HT-29 (cell line): ENCODE results near the gene TYMP. TPM values are rescaled to one million over a fixed set of nuclear protein-coding genes. Genes with fewer than 3 reads are reported as not detected.

Experiments used
- DNase-seq: peaks from one replicate; pipeline ENCODE4 v3.0.0-alpha.2; 2015; ENCODE audit warnings: low spot score
- total RNA-seq: library from RNA; depleted of rRNA; stranded (reverse); fragments of >200 nt; shearing (Covaris generic); gene quantifications from 2 replicates; pipeline ENCODE4 v1.2.3, GENCODE V29; 2014; rRNA removed

TYMP gene, protein sequence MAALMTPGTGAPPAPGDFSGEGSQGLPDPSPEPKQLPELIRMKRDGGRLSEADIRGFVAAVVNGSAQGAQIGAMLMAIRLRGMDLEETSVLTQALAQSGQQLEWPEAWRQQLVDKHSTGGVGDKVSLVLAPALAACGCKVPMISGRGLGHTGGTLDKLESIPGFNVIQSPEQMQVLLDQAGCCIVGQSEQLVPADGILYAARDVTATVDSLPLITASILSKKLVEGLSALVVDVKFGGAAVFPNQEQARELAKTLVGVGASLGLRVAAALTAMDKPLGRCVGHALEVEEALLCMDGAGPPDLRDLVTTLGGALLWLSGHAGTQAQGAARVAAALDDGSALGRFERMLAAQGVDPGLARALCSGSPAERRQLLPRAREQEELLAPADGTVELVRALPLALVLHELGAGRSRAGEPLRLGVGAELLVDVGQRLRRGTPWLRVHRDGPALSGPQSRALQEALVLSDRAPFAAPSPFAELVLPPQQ
- total RNA-seq = 6.9 and 7.4 TPM in 2 replicates

DNA sequence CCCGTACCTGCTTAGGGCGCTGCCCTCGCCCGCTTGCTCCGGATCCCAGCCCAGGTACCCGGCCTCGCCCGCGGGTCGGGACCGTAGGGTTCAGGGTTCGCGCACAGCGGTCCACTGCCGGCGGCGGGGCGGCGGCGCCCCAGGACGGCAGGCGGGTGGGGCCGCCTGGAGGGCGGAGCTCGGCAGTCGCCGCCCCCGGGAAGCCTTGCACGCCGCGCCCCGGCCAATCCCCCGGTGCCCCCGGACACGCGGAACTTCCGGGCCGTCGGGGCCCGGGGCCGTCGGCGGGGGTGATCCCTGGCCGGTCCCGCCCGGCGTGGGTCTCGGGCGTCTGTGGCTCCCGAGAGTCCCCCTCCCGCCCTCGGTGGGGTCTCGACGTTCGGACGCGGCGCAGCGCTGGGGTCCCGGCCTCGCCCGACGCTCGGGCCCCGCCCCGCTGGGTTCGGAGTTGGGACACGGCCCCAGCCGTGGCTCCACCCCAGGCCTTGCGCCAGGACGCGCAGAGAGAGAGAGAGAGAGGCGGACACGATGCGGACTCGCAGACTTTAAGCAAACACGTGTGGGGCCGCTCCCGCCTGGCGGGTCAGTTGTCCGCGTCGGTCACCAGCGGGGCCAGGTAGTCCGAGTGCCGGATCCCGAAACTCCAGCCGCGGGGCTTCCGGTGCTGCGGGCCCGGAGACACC lies at the start of gene TYMP:
TSS of gene TYMP (minus strand) at position 116 of the 683 bp plus-strand sequence. CDS start 303 bp downstream, outside the sequence.
- DNase-seq = peak; percentile 25

DNA sequence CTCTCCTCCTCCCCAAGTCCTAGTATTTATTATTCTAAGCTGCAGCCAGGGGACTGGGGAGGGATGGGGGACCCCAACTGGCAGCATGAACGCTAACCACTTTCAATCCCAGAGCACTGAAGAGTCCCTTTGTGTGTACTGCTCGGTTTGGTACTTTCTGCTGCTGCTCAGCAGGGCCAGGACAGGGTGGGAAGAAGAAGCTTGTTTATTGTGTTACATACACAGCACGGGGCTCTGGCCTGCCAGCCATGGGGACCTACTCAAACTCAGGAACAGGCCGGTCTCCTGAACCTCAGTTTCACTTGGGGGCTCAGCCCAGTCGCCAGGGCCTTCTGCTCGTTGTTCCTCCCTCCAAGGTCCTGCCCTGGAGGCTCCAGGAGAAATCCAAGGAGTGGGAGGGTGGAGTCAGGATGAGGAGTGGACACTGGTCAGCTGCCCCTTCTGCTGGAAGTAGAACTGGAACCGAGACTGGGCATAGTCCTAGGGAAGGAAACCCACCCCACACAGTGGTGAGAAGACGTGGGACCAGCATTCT lies 49.0 kb upstream of the TYMP start:
- no peak for DNase-seq

DNA sequence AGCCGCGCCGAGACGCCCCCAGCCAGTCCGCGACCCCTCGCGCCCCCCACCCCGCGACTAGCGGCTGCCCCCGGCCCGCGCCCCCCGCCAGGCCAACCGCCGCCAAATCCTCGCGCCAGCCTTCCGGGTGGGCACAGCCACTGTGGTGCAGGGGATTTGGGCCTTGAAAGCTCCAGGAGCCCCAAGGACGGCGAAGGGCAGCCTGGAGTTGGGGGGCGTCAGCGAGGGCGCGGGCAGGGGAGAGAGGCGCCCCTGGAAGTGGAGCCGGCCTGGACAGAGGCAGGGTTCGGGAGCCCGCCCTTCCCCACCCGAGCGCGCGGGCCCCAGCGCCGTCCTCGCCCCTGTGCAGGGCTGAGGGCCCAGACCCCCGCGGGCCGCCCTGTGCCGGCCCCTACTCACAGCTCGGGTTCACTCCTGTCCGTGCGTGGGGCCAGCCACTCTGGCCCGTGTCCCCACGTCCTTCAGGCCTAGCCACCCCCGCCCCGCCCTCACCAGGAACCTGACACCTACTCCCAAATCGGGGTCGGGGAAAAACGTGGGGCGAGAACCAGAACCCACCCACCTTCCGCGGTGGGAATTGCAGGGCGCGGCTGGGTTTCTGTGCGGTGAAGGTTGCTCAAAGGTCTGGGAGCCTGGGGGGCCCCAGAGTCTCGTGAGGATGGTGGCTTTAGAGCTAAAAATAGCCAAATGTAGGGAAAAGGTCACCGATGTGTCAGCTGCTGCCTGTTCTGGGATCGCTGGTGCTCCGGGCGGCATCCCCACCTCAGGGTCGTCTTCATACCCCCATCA lies 48.4 kb upstream of the TYMP start, which contains the start of gene CPT1B:
TSS of gene CPT1B (minus strand) at position 441 of the 789 bp plus-strand sequence. CDS start 512 bp downstream, outside the sequence.
- no peak for DNase-seq

DNA sequence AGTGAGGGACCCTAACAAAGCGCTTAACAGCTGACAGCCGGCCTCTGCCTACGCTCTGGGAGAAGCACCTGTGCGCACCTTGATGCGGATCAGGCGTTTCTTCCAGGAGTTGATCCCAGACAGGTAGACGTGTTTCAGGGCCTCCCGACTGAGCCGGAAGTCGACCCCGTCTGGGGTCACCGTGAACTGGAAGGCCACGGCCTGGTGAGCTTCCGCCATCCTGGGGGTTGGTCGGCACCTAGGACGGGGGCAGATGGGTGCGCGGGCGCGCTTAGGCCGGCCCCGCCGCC lies 47.8 kb upstream of the TYMP start:
- no peak for DNase-seq

DNA sequence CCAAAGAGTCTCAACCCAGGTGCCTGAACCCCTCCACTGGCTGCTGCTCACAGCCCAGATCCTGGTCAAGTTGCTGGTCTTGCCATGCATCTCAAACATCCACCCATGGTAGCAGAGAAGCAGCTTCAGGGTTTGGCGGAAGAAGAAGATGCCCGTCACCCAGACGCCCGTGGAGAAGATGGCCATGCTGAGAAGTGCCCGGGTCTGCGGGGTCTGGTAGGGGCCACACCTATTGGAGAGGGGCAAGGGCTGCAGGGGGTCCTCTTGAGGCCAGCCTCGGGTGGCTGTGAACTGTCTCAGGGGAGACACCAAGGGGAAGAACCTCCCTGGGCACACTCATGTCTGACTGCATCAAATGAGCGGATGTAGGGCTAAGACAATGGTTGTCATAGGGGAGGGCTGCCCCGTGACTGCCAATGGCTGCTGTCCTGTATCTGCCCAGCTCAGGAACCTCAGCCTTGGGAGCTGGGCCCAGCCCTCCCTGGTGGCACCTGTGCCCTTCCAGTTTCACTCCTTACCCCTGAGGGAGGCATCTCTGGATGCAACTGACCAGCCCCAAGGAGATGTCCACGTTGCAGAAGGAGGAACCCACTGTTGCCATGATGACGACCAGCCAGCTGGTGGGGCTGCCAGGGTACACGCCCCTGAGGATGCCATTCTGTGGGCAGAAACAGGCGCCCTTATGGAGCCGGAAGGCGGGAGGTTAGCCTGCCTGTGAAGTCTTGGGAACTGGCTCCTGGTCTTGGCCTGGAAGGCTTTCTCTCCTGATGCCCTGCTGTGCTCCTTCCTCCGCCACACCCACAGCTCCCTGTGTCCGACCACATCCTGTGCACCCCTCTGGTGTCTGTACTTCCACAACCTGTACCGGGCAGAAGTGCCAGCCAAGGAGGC lies 47.2 kb upstream of the TYMP start:
- DNase-seq = no peak

DNA sequence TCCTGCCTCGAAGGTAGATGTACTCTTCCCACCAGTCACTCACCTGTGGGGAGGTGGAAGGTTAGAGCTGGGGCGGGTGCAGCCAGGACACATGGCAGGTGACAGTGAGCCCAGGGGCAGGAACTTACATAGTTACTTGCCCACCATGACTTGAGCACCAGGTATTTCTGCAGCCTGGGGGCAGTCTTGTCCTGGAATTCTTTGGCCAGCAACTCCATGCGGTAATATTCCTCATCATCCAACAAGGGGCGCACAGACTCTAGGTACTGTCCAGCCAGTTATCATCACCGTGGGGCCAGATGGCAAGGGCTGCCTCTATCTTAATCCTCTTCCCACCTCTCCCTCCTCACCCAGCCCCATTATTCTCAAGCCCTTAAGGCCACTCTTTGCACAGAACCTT lies 46.3 kb upstream of the TYMP start:
- DNase-seq = peak; percentile 57

DNA sequence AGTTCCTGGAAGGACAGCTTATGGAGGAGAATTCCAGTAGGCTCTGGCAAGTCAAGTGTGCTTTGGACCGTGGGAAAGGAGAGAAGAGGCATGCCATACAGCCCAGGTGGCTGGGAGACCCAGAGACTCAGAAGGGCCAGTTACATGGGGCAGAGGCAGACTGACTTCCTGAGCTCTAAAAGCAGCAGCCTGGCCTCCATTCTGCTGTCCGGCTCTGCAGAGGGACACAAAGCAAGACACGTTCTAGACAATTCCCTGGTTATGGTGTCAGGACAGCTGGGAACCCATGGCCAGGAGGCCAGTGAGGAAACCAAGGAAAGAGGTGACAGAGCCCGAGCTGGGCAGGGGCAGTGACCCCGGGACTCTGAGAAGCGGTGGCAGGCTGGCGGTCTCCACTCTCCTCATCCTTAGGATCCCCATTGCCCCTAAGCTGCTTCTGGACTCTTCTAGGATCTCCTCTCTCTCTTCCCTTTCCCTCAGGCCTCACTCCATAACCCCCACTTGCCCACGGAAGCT lies 45.7 kb upstream of the TYMP start:
- no peak for DNase-seq

DNA sequence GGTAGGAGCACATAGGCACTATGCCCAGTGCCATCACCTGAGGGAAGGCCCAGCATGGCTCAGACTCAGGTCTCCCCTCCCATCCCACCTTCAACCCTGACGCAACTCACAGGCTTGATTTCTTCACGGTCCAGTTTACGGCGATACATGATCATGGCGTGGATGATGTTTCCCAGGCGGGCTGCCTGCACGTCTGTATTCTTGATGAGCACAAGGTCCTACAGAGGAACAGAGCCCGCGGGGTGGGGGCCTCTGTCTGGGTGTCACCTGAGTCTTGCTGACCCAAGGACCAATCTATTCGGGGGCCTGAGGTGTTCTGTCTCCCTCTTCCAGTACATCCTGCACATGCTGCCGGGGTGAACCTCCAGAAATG lies 44.6 kb upstream of the TYMP start:
- DNase-seq = no peak

DNA sequence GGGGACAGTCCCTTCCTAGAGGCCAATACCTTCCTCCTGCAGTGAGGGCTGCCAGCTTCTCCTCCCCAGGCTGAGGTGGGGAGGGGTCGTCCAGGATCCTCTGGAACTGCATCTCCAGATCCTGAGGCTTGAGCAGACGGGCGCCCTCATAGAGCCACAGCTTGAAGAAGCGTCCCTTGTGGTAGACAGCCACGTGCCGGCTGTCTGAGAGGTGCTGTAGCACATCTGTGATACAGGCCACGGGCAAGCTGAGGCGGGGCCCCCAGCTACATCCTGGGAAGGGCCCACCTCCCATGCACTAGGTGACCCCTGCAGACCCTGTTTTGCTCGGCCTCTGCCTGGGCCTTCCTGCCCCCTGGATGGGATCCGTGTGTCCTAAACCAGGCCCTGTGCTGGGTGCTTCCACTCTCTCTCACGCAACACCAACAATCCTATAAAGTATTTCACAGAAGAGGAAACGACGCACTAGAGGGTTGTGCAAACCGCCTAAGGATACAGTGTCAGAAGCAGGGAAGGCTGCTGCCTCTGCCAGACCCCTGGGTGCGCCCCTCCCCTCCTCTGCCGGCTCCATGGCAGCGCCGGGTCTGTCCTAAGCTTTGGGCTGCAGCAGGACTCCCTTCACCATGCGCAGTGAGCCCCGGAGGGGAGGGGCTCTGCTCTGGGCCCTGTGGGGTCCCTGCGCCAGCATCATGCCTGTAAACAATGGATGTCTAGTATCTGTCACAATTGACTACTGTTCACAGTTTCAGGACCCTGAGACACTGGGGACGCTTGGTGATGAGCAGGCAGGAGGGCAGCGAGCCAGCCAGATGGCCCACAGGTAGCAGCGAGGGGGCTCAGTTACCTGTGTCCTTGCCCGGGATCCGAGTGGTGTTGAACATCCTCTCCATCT lies 43.9 kb upstream of the TYMP start:
- DNase-seq = no peak

DNA sequence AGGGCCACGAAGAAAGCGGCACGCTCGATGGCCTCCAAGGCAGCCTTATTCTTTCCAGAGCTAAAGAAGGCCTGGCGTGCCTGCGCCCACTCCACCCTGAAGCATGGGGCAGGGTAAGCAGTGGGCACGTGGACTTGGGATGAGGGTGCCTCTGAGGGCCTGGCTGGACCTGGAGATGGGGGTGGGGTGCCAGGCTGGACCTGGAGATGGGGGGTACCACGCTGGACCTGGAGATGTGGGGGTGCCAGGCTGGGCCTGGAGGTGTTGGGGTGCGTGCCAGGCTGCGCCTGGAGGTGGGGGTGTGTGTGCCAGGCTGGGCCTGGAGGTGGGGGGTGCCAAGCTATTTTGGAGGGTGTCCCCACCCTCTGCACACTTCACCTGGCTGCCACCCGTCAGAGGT lies 43.2 kb upstream of the TYMP start:
- DNase-seq = no peak

DNA sequence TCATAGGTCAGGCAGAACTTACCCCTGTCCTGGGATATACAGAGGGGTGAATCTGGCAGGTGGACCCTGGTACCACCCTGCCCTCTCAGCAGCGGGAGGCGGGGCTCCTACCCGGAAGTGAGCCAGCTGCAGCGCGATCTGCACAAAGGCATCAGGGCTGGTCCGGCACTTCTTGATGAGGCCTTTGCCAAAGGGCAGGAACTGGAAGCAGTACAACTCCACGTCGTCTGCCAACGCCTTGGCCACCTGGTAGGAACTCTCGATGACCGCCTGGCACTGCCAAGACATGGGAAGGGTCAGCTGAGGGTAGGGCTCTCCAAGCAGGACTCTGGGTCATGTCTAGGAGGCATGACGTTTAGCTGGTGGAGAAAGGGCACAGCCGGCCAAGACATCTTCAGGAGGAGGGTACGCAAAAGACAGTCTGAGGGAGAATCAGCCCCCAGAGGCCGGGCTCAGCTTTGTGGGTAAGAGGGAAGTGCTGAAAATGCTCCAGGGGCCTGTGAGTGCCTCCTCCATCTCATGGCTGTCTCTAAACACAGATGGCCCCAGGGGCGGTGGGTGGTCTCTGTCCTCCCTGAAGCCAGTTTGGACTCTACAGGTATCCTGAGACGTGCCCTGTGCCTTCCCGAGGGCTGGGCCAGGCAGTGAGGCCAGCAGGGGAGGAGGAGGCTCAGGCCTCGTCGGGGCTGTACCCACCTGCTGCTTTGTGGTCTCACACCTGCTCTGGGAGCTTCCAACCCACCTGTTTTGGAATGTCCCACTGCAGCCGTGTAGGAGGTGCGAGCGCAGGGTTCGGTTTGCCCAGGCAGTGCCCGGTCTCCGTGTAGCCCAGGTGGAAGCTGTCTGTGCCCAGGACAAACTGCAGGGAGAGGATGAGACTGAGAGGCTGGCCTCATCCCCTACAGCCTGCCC lies 41.7 kb upstream of the TYMP start:
- DNase-seq = no peak

DNA sequence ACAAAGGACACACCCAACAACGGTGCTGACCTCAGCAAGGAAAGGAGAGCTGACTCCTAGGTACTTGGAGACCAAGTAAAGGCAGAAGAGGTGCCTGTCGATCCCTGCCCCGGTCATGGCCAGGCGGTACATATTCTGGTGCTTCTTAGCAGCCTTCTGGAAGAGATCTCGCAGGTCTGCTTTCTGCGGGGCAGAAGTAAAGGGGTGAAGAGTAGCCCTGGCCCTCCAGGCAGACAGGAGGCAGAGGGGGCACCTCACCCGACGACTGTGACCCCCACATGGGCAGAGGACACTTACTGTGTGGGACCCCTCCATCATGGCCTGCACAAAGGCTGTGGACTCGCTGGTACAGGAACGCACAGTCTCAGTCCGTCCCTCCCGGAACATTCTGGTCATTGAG lies 41.0 kb upstream of the TYMP start:
- DNase-seq = no peak

DNA sequence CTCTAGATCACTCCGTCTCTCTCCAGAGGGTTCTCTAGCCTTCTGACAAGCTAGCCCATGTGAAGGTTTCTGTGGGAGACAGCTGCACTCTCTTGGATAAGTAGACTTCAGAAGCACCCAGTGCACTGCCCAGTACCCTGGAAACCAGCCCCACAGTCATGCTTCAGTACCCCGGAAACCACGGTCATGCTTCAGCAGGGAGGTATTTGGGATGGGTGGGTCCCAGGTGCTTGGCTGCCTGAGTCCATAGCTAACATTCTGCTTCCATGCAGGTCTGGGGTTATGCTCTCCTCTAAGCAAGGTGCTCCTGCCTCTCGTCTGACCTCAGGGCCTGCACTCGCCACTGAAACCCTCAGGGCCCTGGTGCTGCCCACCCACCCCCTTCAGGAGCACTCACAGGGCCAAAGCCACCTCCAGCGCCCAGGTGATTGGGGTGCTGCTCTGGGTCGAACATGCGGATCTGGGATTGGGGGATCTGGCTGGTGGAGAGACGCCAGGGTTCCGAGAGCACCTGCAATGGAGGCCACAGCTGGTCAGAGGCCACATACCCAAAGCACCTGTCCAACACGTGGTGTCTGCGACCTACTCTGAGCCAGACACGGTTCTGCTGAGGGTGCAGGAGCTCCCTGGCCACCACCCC lies 40.2 kb upstream of the TYMP start:
- no peak for DNase-seq

DNA sequence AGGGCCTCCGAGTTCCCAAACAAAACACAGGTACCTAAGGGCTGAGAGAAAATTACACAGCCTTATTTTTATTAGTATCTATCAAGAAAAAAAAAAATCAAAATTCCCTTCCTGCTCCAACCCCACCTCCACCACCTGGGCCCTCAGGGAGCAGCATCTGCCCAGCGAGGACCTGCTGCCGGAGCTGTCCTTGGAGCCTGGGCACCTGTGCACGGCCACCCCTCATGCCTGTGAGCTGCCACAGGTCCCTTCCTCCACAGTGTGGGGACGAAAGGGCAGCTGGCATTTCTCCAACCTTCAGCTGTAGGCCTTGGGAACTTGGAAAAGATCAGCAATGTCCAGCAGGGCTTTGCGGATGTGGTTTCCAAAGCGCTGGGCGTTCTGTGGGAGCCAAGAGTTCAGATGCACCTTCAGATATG lies 39.2 kb upstream of the TYMP start:
- peak; percentile 30 for DNase-seq

DNA sequence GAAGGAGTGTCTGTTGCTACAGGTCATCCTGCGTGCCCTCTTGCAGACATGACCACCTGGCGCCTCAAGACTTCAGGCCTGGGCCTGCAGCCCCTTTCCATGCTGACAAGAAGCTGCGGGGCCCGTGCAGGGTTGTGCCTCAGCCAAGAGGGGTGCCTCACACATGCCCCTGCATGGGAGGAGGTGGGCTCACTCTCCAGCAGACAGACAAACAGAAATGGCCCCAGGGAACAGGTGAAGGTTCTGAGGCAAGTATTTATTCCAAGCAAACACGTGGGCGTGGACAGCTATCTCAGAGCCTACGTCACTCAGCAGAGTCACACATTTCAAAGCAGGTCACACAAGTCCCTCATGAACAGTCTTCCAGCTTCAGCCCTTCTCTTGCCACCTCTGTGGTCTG lies 38.8 kb upstream of the TYMP start:
- DNase-seq = no peak

DNA sequence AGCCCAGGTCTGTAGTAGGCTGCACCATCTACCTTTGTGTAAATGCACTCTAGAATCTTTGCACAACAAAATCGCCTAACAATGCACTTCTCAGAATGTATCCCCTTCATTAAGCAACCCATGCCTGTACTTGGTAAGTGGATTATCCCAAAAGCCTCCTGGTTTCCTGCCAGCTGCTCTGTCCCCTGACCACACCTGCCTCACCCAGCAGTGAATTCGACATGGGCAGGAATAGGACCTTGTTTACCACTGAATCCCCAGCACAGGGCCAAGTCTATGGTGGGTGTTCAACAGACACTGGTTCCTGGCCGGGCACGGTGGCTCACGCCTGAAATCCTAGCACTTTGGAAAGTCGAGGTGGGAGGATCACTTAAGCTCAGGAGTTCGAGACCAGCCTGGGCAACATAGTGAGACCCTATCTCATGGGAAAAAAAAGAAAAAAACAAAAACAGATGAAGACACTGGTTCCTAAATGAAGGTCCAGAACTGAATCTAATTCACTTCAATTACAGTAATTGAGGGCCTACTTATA lies 38.0 kb upstream of the TYMP start:
- no peak for DNase-seq

DNA sequence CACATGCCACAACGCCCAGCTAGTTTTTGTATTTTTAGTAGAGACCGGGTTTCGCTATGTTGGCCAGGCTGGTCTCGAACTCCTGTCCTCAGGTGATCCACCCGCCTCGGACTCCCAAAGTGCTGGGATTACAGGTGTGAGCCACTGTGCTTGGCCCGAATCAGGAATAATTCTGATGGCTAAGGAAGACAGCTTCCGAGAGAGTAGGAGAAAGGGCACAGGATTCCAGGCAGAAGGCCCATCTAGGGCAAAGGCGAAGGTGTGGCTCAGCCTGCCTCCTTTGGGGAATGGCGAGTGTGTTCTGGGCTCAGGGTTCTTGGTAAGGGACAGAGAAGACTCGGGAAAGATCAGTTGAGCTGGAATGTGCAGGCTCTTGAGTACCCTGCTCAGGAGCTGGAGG lies 34.5 kb upstream of the TYMP start:
- no peak for DNase-seq
